A549 treated with Mapracorat at 1 μM for 4 hours (cell line): ENCODE data around the gene ICAM5. TPM values are rescaled to one million over a fixed set of nuclear protein-coding genes. Genes with fewer than 3 reads are reported as not detected.

Experiments
- total RNA-seq: library from RNA; stranded (reverse); fragments of 200-300 nt; extraction: Qiagen RNA extraction; gene quantifications from 5 replicates; pipeline ENCODE4 v1.2.3, GENCODE V29; 2022

ICAM5 gene, protein sequence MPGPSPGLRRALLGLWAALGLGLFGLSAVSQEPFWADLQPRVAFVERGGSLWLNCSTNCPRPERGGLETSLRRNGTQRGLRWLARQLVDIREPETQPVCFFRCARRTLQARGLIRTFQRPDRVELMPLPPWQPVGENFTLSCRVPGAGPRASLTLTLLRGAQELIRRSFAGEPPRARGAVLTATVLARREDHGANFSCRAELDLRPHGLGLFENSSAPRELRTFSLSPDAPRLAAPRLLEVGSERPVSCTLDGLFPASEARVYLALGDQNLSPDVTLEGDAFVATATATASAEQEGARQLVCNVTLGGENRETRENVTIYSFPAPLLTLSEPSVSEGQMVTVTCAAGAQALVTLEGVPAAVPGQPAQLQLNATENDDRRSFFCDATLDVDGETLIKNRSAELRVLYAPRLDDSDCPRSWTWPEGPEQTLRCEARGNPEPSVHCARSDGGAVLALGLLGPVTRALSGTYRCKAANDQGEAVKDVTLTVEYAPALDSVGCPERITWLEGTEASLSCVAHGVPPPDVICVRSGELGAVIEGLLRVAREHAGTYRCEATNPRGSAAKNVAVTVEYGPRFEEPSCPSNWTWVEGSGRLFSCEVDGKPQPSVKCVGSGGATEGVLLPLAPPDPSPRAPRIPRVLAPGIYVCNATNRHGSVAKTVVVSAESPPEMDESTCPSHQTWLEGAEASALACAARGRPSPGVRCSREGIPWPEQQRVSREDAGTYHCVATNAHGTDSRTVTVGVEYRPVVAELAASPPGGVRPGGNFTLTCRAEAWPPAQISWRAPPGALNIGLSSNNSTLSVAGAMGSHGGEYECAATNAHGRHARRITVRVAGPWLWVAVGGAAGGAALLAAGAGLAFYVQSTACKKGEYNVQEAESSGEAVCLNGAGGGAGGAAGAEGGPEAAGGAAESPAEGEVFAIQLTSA
- total RNA-seq = 0.29 to 1.4 TPM (median 1.1 TPM) in 5 replicates

DNA sequence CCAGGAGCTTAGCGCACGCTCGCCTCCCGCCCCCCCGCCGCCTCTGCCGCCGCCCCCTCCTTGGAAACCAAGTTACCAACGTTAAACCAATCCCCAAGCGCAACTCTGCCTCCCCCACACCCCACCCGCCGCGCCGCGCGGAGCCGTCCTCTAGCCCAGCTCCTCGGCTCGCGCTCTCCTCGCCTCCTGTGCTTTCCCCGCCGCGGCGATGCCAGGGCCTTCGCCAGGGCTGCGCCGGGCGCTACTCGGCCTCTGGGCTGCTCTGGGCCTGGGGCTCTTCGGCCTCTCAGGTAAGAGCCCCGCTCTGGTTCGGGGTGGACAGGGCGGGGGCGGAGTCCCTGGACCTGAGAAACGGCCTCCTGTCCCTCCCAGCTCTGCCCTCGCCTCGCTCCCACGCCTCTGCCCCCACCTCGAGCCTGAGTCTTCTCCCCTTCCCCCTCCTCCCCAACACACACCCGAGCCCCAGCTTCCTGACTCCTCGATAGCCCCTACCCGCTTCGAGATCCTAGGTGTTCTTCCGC is at the start of gene ICAM5:
Gene ICAM5, plus strand, starts transcription at position 117 of the 521 bp plus-strand sequence. Its CDS starts 92 bp downstream, at position 209.

DNA sequence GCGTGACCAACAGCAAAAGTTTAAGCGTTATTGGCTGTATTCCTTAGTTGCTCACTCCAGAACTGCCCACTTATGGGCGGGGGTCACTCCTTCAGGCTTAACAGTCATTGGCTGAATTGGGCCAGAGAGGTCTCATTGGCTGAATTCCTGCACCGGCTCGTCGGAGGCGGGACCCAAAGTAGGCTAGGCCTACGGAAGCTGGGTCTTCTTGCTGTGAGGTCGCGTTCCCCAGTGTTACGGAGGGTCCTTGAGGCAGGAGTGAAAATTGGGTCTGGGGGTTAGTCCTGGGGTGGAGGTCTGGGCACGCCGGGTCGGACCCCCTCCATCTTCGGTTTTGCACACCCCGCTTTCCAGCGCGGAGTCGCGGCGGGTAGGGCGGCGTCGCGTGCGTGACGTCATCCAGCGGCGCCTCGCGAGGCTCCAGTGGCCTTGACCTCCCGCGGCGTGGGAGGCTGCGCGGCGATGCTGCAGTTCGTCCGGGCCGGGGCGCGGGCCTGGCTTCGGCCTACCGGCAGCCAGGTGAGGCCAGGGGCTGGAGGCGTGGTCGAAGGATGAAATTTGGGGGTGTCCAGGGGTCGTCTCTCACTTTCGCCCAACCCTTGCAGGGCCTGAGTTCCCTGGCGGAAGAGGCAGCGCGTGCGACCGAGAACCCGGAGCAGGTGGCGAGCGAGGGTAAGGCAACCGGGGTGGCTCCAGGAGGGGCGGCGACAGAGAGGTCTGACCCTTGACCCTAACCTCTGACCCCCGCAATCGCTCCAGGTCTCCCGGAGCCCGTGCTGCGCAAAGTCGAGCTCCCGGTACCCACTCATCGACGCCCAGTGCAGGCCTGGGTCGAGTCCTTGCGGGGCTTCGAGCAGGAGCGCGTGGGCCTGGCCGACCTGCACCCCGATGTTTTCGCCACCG is 37.7 kb upstream of the ICAM5 start, which contains the start of gene MRPL4:
Gene MRPL4, plus strand, starts transcription at position 423 of the 903 bp plus-strand sequence. Its CDS starts 40 bp downstream, at position 463.

DNA sequence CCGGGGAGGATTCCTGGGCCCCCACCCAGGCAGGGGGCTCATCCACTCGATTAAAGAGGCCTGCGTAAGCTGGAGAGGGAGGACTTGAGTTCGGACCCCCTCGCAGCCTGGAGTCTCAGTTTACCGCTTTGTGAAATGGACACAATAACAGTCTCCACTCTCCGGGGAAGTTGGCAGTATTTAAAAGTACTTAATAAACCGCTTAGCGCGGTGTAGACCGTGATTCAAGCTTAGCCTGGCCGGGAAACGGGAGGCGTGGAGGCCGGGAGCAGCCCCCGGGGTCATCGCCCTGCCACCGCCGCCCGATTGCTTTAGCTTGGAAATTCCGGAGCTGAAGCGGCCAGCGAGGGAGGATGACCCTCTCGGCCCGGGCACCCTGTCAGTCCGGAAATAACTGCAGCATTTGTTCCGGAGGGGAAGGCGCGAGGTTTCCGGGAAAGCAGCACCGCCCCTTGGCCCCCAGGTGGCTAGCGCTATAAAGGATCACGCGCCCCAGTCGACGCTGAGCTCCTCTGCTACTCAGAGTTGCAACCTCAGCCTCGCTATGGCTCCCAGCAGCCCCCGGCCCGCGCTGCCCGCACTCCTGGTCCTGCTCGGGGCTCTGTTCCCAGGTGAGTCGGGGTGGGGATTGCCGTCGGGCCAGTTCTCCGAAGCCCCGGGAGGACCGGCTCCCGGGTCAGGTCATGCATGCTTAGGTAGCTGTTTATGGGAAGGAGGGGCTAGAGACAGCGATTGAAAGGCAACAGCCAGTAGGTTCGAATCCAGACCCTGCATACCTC is 18.9 kb upstream of the ICAM5 start, which contains the start of gene ICAM1:
Gene ICAM1, plus strand, starts transcription at position 505 of the 779 bp plus-strand sequence. Its CDS starts 40 bp downstream, at position 545.

DNA sequence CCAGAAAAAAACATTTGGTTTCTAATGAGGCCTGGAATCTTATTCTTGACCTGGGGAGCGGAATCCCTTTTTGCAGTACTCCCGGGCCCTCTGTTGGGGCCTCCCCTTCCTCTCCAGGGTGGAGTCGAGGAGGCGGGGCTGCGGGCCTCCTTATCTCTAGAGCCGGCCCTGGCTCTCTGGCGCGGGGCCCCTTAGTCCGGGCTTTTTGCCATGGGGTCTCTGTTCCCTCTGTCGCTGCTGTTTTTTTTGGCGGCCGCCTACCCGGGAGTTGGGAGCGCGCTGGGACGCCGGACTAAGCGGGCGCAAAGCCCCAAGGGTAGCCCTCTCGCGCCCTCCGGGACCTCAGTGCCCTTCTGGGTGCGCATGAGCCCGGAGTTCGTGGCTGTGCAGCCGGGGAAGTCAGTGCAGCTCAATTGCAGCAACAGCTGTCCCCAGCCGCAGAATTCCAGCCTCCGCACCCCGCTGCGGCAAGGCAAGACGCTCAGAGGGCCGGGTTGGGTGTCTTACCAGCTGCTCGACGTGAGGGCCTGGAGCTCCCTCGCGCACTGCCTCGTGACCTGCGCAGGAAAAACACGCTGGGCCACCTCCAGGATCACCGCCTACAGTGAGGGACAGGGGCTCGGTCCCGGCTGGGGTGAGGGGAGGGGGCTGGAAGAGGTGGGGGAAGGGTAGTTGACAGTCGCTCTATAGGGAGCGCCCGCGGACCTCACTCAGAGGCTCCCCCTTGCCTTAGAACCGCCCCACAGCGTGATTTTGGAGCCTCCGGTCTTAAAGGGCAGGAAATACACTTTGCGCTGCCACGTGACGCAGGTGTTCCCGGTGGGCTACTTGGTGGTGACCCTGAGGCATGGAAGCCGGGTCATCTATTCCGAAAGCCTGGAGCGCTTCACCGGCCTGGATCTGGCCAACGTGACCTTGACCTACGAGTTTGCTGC is 2.7 kb upstream of the ICAM5 start, which contains the start of gene ICAM4:
Gene ICAM4, plus strand, starts transcription at position 153 of the 935 bp plus-strand sequence. Its CDS starts 58 bp downstream, at position 211.

DNA sequence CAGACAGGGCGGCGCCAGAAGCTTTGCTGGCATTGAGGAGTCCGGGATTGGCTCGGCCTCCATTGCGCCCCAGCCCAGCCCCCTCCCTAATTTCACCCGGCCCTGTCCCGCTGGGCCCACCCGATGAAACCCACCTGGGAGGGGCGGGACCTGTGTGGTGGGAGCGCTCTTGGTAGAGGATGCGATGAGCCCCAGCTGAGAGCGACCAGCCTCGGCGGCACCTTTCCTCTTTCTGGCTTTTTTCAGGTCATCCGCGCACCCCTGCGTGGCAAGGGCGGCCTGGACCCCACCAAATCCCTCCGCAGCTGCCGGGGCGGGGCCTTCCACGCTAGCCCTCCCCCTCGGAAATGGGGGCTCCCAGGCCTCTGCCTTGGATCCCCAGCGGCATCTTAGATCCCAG is 19.7 kb downstream of the ICAM5 start, which contains the start of gene ZGLP1:
Gene ZGLP1, minus strand, starts transcription at position 393 of the 400 bp plus-strand sequence.

DNA sequence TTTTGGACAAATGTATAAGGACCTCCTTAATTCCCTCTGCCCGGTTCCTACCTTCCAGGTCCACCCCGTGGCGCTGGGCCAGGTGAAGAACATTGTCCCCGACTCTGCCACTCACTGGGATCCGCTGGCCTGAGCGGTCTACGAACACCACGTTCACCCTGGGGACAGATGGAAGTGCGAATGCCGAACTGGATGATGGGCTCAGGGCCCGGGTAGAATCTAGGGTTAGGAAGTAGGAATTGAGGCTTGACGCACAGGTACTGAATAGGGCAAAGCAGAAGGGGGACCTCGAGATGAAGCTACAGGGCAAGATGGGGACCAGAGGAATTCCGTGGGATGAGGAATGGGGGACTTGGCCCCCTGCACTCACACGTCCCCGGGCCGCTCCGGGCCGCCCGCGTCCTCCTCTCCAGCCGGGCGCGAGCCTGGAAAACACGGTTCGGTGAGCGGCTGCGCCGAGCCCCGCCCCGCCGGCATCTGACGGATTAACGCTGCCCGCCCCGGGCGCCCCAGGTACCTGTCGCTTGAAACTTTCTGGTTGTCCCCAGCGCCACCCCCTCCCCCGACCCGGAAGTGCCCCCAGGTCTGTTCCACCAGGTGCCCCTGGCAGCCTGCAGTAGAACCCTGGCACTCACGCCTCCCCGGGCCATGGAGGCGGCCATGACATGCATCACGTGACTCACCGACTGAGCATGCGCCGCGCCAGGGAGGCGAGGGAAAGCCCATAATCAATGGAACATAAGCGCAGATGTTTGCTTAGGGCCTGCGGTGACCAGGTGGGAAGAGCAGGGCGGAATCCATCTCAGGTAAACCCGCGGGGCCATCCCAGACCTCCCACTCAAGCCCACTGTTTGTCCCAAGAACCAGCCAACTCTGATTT is 25.8 kb downstream of the ICAM5 start, which contains the start of gene FDX2:
Gene FDX2, minus strand, starts transcription at position 681 of the 880 bp plus-strand sequence. Its CDS starts 19 bp downstream, at position 662.

DNA sequence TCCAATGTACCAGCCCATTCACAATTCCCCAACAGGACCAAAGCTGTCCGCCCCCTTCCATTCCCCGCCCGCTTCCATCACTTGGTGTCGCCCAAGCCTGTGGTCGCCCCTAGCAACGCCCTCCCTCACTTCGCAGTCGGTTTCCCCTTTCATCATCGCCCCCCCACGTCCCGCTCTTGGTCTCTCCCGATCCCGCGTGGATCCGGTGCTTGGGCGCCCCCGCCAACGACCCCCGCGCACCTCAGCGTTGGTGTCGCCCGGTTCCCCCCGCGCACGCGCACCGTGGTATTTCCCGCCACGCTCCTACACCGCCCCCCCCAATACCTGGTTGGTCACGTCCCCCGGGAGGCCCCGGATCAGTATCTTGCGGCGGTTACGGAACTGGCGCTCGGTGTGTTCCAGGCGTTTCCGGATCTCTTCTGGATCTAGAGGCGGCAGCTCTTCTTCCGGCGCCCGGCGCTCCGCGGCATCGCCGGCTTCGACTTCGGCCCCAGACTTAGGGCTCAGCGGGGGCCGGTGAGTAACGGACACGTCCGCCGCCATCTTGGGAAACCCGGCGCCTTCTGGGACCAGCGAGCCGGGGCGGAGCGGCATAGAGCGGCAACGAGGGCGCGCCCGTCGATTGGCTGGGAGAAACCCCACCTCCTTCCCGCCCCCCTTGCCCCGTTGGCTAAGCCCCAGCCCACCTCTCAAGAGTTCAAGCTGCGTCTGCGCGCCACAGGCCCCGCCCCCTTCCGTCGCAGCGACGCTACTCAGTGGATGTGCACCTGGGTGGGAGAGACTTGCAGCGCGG is 43.4 kb downstream of the ICAM5 start, which contains the start of gene RAVER1:
Gene RAVER1, minus strand, starts transcription at position 565 of the 793 bp plus-strand sequence. Its CDS starts 22 bp downstream, at position 543.

DNA sequence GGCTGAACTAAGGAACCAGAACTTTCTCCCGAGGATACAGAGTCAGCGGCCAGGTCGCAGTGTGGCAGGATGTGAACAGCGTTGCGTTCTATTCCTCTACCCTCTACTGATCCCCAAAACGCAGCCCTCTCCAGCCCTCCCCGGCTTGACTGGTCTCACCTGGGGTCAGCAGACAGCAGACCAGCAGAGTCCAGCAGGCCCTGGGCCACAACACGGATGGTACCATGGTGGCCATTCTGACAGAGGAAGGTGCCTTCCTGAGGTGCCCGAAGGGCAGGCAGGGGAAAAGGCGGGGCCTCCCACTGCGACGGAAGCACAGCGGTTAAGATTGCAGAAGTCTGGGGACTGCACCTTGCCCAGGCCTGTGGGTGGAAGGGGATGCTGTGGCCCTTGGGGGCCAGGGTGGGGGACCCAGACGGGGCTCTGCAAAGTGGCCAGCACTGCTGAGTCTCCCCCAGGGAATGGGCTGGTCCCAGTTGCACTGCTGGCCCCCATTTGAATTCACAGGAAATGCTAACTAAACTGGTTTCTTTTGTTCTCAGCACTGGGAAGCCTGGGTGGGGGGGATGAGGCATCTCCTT is 49.7 kb downstream of the ICAM5 start, which contains the start of gene ICAM3:
Gene ICAM3, minus strand, starts transcription at position 245 of the 581 bp plus-strand sequence. Its CDS starts 10 bp downstream, at position 235.

Other genes starting within 250 kb of the ICAM5 start
- gene SHFL, start 203.6 kb upstream of the ICAM5 start, total RNA-seq = 6.8 to 8.4 TPM (median 7.3 TPM) in 5 replicates
- 0.15 TPM in 1 of 5 replicates, not detected in the others for gene ANGPTL6, start 187.3 kb upstream of the ICAM5 start, total RNA-seq
- gene PPAN, start 183.6 kb upstream of the ICAM5 start, total RNA-seq = 39.7 to 63.3 TPM (median 52.5 TPM) in 5 replicates
- gene P2RY11, start 178.3 kb upstream of the ICAM5 start, total RNA-seq = 4.8 to 12.3 TPM (median 7.9 TPM) in 5 replicates
- gene EIF3G, start 170.1 kb upstream of the ICAM5 start, total RNA-seq = 150 to 182 TPM (median 154 TPM) in 5 replicates
- 52.4 to 68.4 TPM (median 59.6 TPM) in 5 replicates for gene DNMT1, start 95.0 kb upstream of the ICAM5 start, total RNA-seq
- gene S1PR2, start 58.6 kb upstream of the ICAM5 start, total RNA-seq = 0.75 to 1.1 TPM (median 0.78 TPM) in 5 replicates
- 59.3 to 80.0 TPM (median 72.9 TPM) in 5 replicates for gene MRPL4, start 37.7 kb upstream of the ICAM5 start, total RNA-seq
- gene ICAM1, start 18.8 kb upstream of the ICAM5 start, total RNA-seq = 3.4 to 5.0 TPM (median 4.4 TPM) in 5 replicates
- gene ICAM4, start 3.0 kb upstream of the ICAM5 start, total RNA-seq = not detected in 5 replicates
- gene ZGLP1, start 19.9 kb downstream of the ICAM5 start, total RNA-seq = 1.3 to 2.4 TPM (median 1.9 TPM) in 5 replicates
- 23.7 to 43.6 TPM (median 32.4 TPM) in 5 replicates for gene FDX2, start 26.1 kb downstream of the ICAM5 start, total RNA-seq
- 19.6 to 27.9 TPM (median 27.6 TPM) in 5 replicates for gene RAVER1, start 43.6 kb downstream of the ICAM5 start, total RNA-seq
- 5.4 to 10.2 TPM (median 8.5 TPM) in 5 replicates for gene ICAM3, start 49.7 kb downstream of the ICAM5 start, total RNA-seq
- 28.5 to 52.2 TPM (median 42.1 TPM) in 5 replicates for gene TYK2, start 90.6 kb downstream of the ICAM5 start, total RNA-seq
- 167 to 206 TPM (median 175 TPM) in 5 replicates for gene CDC37, start 113.6 kb downstream of the ICAM5 start, total RNA-seq
- 3.5 to 4.7 TPM (median 4.3 TPM) in 5 replicates for gene PDE4A, start 130.6 kb downstream of the ICAM5 start, total RNA-seq
- 47.6 to 59.3 TPM (median 55.4 TPM) in 5 replicates for gene KEAP1, start 213.4 kb downstream of the ICAM5 start, total RNA-seq
- 1.2 to 2.0 TPM (median 1.5 TPM) in 5 replicates for gene S1PR5, start 227.5 kb downstream of the ICAM5 start, total RNA-seq